ENCODE data around the gene TTC34.

GRCh38 chr1:2820731-2821372 lies 19.4 kb upstream of the TTC34 start:
- TF ChIP-seq CTCF (IDR thresholded peaks at IDR 0.05) (no peak), EP300 (IDR thresholded peaks at IDR 0.05; ENCODE audit: low read depth) (no peak), POLR2A (IDR thresholded peaks at IDR 0.05) (no peak)
